Effector memory CD8-positive, alpha-beta T cell (primary cell): Measurements from ENCODE around the gene PDE6G.

Experiments used
- ATAC-seq: fragments of 150-1000 bp; cut with Tn5 transposase; replicated peaks from 2 replicates; pipeline ENCODE4 v1.10.0; 2021; ENCODE audit warnings: mild to moderate bottlenecking, moderate library complexity
- DNase-seq, 3 experiments: peaks; one replicate each; pipeline ENCODE4 v3.0.0; 2021
- H3K27ac Mint-ChIP-seq, 2 donors: one replicate each; pipeline ENCODE4 v1.8.0; 2022; ENCODE audit warnings: mild to moderate bottlenecking in 2 of 2, mixed read lengths in 2 of 2, moderate library complexity in 2 of 2
- H3K27me3 Mint-ChIP-seq, 2 donors: one replicate each; pipeline ENCODE4 v1.8.0; 2022; ENCODE audit warnings: mixed read lengths in 2 of 2
- H3K36me3 Mint-ChIP-seq: one replicate; pipeline ENCODE4 v1.8.0; 2022; ENCODE audit warnings: mild to moderate bottlenecking, moderate library complexity, mixed read lengths; ENCODE audit not compliant: insufficient read depth
- H3K4me1 Mint-ChIP-seq, 2 donors: one replicate each; pipeline ENCODE4 v1.8.0; 2022; ENCODE audit warnings: low read depth in 2 of 2, mixed read lengths in 2 of 2
- H3K4me3 Mint-ChIP-seq, 2 donors: one replicate each; pipeline ENCODE4 v1.8.0; 2022; ENCODE audit warnings: mild to moderate bottlenecking in 2 of 2, mixed read lengths in 2 of 2, moderate library complexity in 2 of 2
- H3K9me3 Mint-ChIP-seq, 2 donors: one replicate each; pipeline ENCODE4 v1.8.0; 2022; ENCODE audit warnings: mixed read lengths in 2 of 2

PDE6G gene

GRCh38 chr17:81694810-81695209 lies 38.5 kb upstream of the PDE6G start:
- no peak for ATAC-seq
- no peaks in the 10 kb centered on the region for H3K27me3 Mint-ChIP-seq
- no peak overlapping the region for H3K4me3 Mint-ChIP-seq
- H3K9me3 Mint-ChIP-seq, result no peaks in the 10 kb centered on the region
- H3K36me3 Mint-ChIP-seq, result peaks cover 48% of the 10 kb centered on the region
- no peak overlapping the region for H3K27ac Mint-ChIP-seq
- no peak for DNase-seq
- peaks cover 0 to 3% of the 10 kb centered on the region in 2 donors for H3K4me1 Mint-ChIP-seq

DNA sequence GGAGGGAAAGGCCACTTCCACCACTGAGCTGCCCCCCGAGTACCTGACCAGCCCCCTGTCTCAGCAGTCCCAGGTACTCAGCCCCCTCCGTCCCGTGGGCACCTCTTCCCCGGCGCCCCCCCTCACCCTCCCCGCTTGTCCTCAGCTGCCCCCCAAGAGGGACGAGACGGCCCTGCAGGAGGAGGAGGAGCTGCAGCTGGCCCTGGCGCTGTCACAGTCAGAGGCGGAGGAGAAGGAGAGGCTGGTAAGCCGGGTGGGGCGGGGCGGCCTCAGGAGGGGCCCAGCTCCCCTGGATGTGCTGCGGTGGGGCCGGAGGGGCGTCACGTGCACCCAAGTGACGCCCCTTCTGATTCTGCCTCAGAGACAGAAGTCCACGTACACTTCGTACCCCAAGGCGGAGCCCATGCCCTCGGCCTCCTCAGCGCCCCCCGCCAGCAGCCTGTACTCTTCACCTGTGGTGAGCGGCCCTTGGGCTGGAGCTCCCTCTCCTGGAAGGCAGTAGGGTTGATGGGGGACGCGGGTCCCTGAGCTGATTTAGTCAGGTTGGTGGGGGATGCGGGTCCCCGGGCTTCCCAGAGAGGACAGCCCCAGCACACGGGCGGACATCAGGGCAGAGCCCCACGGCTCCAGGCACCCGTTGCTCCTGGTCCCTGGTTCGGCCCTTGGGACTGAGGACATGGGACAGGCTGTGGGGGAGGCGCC lies 37.3 kb upstream of the PDE6G start:
- H3K36me3 Mint-ChIP-seq, result peaks cover 48% of the 10 kb centered on the region
- no peak for ATAC-seq
- H3K4me1 Mint-ChIP-seq, result peaks cover 9 to 14% of the 10 kb centered on the region in 2 donors
- DNase-seq, result no peak
- no peaks in the 10 kb centered on the region for H3K27me3 Mint-ChIP-seq
- H3K4me3 Mint-ChIP-seq, result no peak overlapping the region
- no peak overlapping the region for H3K27ac Mint-ChIP-seq
- H3K9me3 Mint-ChIP-seq, result no peaks in the 10 kb centered on the region

DNA sequence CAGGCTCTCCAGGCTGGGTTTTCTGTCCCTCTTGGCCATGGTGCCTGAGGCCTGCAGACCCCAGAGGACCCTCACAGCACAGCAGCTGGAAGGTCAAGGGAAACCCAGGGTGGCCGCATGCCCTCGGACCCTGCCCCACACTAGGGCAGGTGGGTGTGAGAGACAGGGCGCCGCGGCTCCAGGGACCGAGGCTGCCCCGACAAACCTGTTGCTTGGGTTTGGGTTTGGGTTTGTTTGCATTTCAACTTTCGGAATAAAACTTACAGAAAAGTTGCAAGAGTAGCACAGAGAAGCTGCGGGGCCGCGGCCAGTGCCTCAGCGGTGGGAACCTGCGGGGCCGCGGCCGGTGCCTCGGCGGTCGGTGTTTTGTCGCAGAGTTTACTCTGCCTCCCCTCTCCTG lies 35.3 kb upstream of the PDE6G start:
- DNase-seq, result no peak
- peaks cover 38% of the 10 kb centered on the region for H3K36me3 Mint-ChIP-seq
- no peaks in the 10 kb centered on the region for H3K9me3 Mint-ChIP-seq
- peaks cover 18 to 20% of the 10 kb centered on the region in 2 donors for H3K4me1 Mint-ChIP-seq
- no peaks in the 10 kb centered on the region for H3K27me3 Mint-ChIP-seq
- no peak for ATAC-seq
- H3K4me3 Mint-ChIP-seq, result no peak overlapping the region
- no peak overlapping the region for H3K27ac Mint-ChIP-seq

GRCh38 chr17:81691196-81691595 lies 34.9 kb upstream of the PDE6G start:
- Mint-ChIP-seq H3K4me3 (no peak overlapping the region), H3K36me3 (peaks cover 41% of the 10 kb centered on the region), H3K9me3 (no peaks in the 10 kb centered on the region), H3K27ac (no peak overlapping the region), H3K4me1 (peaks cover 18 to 20% of the 10 kb centered on the region in 2 donors), H3K27me3 (no peaks in the 10 kb centered on the region)
- DNase-seq (no peak), ATAC-seq (no peak)

DNA sequence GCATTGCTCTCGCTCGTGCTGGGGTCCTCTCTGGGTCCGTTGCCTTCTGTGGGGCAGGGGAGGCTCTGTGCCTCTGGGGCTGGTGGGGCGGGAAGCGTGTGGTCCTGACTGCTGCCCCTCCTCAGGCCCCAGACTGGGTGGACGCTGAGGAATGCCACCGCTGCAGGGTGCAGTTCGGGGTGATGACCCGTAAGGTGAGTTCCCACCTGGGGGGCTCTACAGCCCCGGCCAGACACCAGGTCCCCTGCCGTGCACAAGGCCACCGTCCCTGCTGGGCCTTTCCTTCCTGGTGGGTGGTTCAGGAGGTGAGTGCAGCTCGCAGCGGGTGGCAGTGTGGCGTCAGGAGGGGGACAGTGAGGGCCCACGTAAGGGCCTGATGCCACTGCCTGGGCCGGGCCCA lies 34.2 kb upstream of the PDE6G start:
- Mint-ChIP-seq H3K36me3 (peaks cover 43% of the 10 kb centered on the region), H3K4me1 (peaks cover 18 to 21% of the 10 kb centered on the region in 2 donors), H3K4me3 (no peak overlapping the region), H3K9me3 (no peaks in the 10 kb centered on the region), H3K27ac (no peak overlapping the region), H3K27me3 (no peaks in the 10 kb centered on the region)
- DNase-seq (no peak), ATAC-seq (no peak)

DNA sequence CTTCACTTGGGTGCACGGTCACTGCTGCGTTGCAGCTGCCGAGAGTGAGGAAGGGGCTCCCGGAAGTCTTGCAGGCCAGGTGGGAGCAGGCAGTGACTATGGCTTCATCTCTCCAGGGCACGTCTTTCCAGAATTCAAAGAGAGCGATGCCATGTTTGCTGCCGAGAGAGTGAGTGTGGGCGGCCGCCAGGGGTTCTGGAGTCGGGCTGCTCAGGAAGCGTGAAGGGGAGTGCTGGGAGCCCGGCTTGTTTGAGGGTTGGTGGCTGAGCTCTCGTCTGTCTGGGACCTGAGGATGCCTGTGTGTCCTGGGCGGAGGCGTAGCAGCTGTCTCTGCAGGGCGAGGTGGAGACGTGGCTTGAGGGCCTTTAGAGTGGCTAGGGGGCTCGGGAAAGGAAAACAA lies 33.7 kb upstream of the PDE6G start:
- Mint-ChIP-seq H3K27ac (peak overlapping the region in 1 of 2 donors; percentile 70), H3K36me3 (peaks cover 43% of the 10 kb centered on the region), H3K27me3 (no peaks in the 10 kb centered on the region), H3K9me3 (no peaks in the 10 kb centered on the region), H3K4me1 (peaks cover 20 to 26% of the 10 kb centered on the region in 2 donors), H3K4me3 (no peak overlapping the region)
- no peak for ATAC-seq
- DNase-seq, result no peak

GRCh38 chr17:81688616-81689015 lies 32.3 kb upstream of the PDE6G start:
- Mint-ChIP-seq H3K36me3 (peaks cover 38% of the 10 kb centered on the region), H3K4me1 (peaks cover 28 to 35% of the 10 kb centered on the region in 2 donors), H3K27me3 (no peaks in the 10 kb centered on the region), H3K4me3 (no peak overlapping the region), H3K9me3 (no peaks in the 10 kb centered on the region), H3K27ac (no peak overlapping the region)
- ATAC-seq, result no peak
- DNase-seq, result no peak

DNA sequence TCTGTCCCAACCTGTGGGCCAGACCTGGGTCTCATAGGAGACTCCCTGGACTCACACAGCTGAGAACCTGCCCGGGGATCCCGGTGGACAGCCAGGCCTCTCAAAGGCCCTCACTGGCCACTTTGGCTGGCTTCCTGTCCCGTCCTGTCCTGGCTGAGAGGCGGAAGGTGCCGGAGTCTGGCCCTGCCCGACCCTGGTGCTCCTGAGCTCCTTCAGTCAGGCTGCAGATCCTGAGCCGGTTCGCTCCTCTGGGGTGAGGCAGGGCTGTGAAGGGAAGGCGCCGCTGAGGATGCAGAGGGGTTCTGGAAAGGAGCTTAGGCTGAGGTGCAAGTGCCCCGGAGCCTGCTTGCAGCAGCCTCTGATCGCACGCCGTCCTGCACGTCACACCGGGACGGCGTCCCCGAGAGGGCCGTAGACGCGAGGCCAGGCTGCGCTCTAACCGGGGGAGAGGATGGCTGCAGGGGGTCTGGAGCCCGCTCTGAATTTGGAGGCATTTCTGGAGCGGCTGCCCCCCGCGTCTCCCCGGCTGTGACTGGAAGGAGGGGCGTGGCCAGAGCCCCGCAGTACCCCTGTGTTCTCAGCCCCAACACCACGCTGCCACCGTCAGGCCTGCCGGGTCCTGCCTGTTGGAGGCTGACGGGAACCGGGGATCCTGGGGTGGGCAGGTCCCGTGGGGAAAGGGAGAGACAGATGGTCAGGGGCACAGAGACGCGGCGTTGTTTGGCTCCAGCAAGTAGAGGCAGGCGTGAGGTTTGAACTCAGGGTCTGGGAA lies 31.6 kb upstream of the PDE6G start:
- peak overlapping the region; percentile 64 to 72 for H3K27ac Mint-ChIP-seq
- H3K27me3 Mint-ChIP-seq, result no peaks in the 10 kb centered on the region
- H3K9me3 Mint-ChIP-seq, result no peaks in the 10 kb centered on the region
- peaks cover 31 to 37% of the 10 kb centered on the region in 2 donors for H3K4me1 Mint-ChIP-seq
- DNase-seq (no peak), ATAC-seq (no peak)
- peaks cover 38% of the 10 kb centered on the region for H3K36me3 Mint-ChIP-seq
- H3K4me3 Mint-ChIP-seq, result no peak overlapping the region

GRCh38 chr17:81686614-81687013 lies 30.3 kb upstream of the PDE6G start:
- peaks cover 38% of the 10 kb centered on the region for H3K36me3 Mint-ChIP-seq
- no peak overlapping the region for H3K27ac Mint-ChIP-seq
- no peaks in the 10 kb centered on the region for H3K9me3 Mint-ChIP-seq
- ATAC-seq (no peak), DNase-seq (no peak)
- H3K4me1 Mint-ChIP-seq, result peaks cover 36 to 42% of the 10 kb centered on the region in 2 donors
- no peak overlapping the region for H3K4me3 Mint-ChIP-seq
- no peaks in the 10 kb centered on the region for H3K27me3 Mint-ChIP-seq

- Mint-ChIP-seq H3K36me3 (peaks cover 27% of the 10 kb centered on the region), H3K27ac (peak overlapping the region; percentile 87 to 91), H3K27me3 (no peaks in the 10 kb centered on the region), H3K4me1 (peaks cover 36 to 42% of the 10 kb centered on the region in 2 donors), H3K9me3 (no peaks in the 10 kb centered on the region), H3K4me3 (peak overlapping the region; percentile 87 to 90)
- no peak for ATAC-seq
- DNase-seq, result no peak
Observed at GRCh38 chr17:81685108-81685507, 28.8 kb upstream of the PDE6G start.

- peak overlapping the region; percentile 87 to 91 for H3K27ac Mint-ChIP-seq
- ATAC-seq, result no peak
- H3K27me3 Mint-ChIP-seq, result no peaks in the 10 kb centered on the region
- peak overlapping the region; percentile 87 to 90 for H3K4me3 Mint-ChIP-seq
- H3K36me3 Mint-ChIP-seq, result peaks cover 26% of the 10 kb centered on the region
- peaks cover 35 to 36% of the 10 kb centered on the region in 2 donors for H3K4me1 Mint-ChIP-seq
- DNase-seq, result no peak
- H3K9me3 Mint-ChIP-seq, result no peaks in the 10 kb centered on the region
Observed at GRCh38 chr17:81684442-81684911, 28.1 kb upstream of the PDE6G start.

- peak within 1 kb of the TSS; percentile 87 to 90 for H3K4me3 Mint-ChIP-seq
- no peaks in the 10 kb centered on the region for H3K9me3 Mint-ChIP-seq
- peak within 1 kb of the TSS; percentile 87 to 91 for H3K27ac Mint-ChIP-seq
- H3K27me3 Mint-ChIP-seq, result no peaks in the 10 kb centered on the region
- DNase-seq (peak; percentile 96 to 98 (median 97)), ATAC-seq (peak; percentile 97)
- H3K4me1 Mint-ChIP-seq, result peaks cover 29% of the 10 kb centered on the region in 2 donors
- H3K36me3 Mint-ChIP-seq, result peaks cover 22% of the 10 kb centered on the region
Observed at GRCh38 chr17:81683584-81684441, 27.5 kb upstream of the PDE6G start, which contains the start of the genes ARL16 and HGS. Gene ARL16 (minus strand): TSS chr17:81683797. CDS start chr17:81683753, 44 bp downstream. Gene HGS (plus strand): TSS chr17:81684011. CDS start chr17:81684067, 56 bp downstream.

DNA sequence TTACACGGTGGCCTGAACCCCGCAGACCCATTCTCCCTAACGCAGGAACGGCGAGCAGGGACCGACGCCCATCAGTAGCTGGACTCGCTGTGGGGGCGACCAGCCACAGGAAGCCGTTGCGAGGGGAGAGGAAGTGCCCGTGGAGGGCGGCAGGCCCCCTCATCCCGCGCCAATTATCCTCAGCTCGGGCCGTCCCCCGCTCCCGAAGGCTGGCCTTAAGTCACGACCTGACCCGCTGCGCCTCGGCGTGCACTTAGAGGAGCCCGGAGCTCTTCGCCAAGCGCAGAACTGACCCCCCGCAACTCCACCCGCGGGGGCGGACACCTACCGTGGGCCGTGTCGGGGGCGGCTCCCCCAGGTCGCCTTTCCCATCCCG lies 26.9 kb upstream of the PDE6G start:
- peak overlapping the region; percentile 87 to 91 for H3K27ac Mint-ChIP-seq
- ATAC-seq (peak; percentile 11), DNase-seq (no peak)
- H3K36me3 Mint-ChIP-seq, result peaks cover 17% of the 10 kb centered on the region
- peak overlapping the region; percentile 87 to 90 for H3K4me3 Mint-ChIP-seq
- H3K9me3 Mint-ChIP-seq, result no peaks in the 10 kb centered on the region
- no peaks in the 10 kb centered on the region for H3K27me3 Mint-ChIP-seq
- peaks cover 26 to 28% of the 10 kb centered on the region in 2 donors for H3K4me1 Mint-ChIP-seq
